AG09309 (cell line): ENCODE results near the gene KRTAP16-1.

Experiments
- DNase-seq: peaks from one replicate; pipeline ENCODE4 v3.0.0-alpha.2; 2010; ENCODE audit warnings: low read depth
- H3K4me3 ChIP-seq: 2 replicates; pipeline ENCODE4 v1.5.1; 2011; ENCODE audit warnings: mild to moderate bottlenecking, low read depth, low read length, moderate library complexity; ENCODE audit not compliant: control insufficient read depth
- TF ChIP-seq, protein P1 (sequence below): IDR thresholded peaks from 2 replicates; pipeline ENCODE4 v1.5.1; 2011; ENCODE audit warnings: mild to moderate bottlenecking, low read depth, low read length, inconsistent platforms; ENCODE audit not compliant: insufficient read depth, control insufficient read depth; ENCODE audit errors: missing control alignments

Gene KRTAP16-1

DNA sequence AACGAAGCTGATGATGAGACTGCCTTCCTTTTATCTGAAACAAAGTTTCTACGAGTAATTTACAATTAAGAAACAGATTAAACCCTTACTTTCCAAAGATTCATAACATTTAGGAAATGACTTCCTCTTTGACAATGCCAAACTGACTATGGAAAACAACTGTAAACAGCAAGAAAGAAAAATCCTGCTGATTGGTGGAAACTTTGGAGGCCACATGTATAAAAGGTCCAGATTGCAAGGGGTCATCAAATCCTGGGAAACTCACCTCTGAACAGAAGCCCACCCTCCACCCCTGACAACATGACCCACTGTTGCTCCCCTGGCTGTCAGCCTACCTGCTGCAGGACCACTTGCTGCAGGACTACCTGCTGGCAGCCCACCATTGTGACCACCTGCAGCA lies 44.0 kb downstream of the KRTAP16-1 start, which contains the start of gene KRTAP9-6:
Gene KRTAP9-6 (plus strand): TSS at position 301 of the 400 bp plus-strand sequence. CDS start 0 bp downstream, at position 301.
- DNase-seq: no peak
- no peak within 1 kb of the TSS for H3K4me3 ChIP-seq
- TF ChIP-seq, protein P1, sequence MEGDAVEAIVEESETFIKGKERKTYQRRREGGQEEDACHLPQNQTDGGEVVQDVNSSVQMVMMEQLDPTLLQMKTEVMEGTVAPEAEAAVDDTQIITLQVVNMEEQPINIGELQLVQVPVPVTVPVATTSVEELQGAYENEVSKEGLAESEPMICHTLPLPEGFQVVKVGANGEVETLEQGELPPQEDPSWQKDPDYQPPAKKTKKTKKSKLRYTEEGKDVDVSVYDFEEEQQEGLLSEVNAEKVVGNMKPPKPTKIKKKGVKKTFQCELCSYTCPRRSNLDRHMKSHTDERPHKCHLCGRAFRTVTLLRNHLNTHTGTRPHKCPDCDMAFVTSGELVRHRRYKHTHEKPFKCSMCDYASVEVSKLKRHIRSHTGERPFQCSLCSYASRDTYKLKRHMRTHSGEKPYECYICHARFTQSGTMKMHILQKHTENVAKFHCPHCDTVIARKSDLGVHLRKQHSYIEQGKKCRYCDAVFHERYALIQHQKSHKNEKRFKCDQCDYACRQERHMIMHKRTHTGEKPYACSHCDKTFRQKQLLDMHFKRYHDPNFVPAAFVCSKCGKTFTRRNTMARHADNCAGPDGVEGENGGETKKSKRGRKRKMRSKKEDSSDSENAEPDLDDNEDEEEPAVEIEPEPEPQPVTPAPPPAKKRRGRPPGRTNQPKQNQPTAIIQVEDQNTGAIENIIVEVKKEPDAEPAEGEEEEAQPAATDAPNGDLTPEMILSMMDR: no peak

DNA sequence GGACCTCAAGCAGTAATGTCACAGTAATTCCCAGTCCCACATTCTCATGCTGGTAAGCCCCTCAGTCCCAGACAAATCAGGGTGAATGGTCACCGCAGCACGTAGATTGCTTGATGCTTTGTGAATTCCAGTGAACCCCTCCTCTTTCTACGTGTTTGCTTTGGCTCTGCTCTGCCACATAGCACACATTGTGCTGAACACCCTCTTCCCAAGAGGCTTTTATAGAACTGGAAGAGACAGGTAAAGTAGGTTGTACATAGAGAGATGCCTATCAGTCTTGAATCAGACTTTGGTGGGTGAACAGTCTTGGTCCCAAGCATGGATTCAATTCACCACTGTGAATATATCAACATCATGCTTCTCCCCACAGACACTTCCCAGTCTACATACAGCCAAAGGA lies 44.5 kb downstream of the KRTAP16-1 start:
- H3K4me3 ChIP-seq: no peak overlapping the region
- TF ChIP-seq, protein P1: no peak
- no peak for DNase-seq

DNA sequence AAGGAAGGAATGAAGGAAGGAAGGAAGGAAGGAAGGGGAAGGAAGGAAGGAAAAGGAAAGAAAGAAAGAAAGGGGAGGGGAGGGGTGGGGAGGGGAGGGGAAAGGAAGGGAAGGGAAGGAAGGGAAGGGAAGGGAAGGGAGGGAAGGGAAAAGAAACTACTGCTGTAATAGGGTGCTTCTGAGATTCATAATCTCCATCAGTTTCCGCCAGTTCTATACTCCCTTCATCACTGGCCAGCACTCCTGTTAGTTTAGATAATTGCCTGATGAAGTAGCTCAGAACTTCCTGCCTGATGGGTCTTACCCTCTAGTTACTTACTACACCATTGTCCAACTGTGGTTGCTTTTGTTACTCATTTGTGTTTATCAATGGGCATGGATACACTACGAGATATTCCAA lies 45.9 kb downstream of the KRTAP16-1 start:
- DNase-seq: no peak
- H3K4me3 ChIP-seq: no peak overlapping the region
- TF ChIP-seq, protein P1: no peak

DNA sequence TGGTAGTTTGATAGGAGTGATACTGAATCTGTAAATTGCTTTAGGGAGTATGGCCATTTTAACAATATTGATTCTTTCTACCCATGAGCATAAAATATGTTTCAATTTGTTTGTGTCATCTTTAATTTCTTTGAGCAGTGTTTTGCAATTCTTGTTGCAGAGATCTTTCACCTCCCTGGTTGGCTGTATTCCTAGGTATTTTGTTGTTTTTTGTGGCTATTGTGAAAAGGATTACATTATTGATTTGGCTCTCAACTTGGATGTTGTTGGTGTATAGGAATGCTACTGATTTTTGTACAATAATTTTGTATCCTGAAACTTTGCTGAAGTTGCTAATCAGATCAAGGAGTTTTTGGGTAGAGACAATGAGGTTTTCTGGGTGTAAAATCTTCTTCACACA lies 50.7 kb downstream of the KRTAP16-1 start:
- TF ChIP-seq, protein P1: no peak
- H3K4me3 ChIP-seq: no peak overlapping the region
- no peak for DNase-seq
